Gastroesophageal sphincter (tissue), 3 donors: ENCODE measurements around the gene NRIP2.

Experiments
- CTCF ChIP-seq, 4 experiments: fragments of 200-600 bp in 2 of 4; fragments of 450-650 bp in 2 of 4; sonication (generic) in 1 of 4; IDR thresholded peaks; one replicate each; pipeline ENCODE4 v1.5.1; 2017 to 2019; ENCODE audit warnings: antibody characterized with exemption in 4 of 4, mild to moderate bottlenecking in 2 of 4, moderate library complexity in 2 of 4
- EP300 ChIP-seq: sonication (generic); formaldehyde crosslinking; IDR thresholded peaks from one replicate; pipeline ENCODE4 v1.6.1; 2017; ENCODE audit warnings: antibody characterized with exemption, mild to moderate bottlenecking
- POLR2A ChIP-seq, 2 donors: fragments of 450-650 bp; IDR thresholded peaks; one replicate each; pipeline ENCODE4 v1.6.1; 2017; ENCODE audit warnings: antibody characterized with exemption in 2 of 2, mild to moderate bottlenecking in 2 of 2, moderate library complexity in 1 of 2
- POLR2AphosphoS5 ChIP-seq: sonication (generic); formaldehyde crosslinking; IDR thresholded peaks from one replicate; pipeline ENCODE4 v1.6.1; 2017; ENCODE audit warnings: antibody characterized with exemption

- TF ChIP-seq CTCF (IDR thresholded peaks at IDR 0.05) (no peak), EP300 (no peak), POLR2A (IDR thresholded peaks at IDR 0.05) (no peak), POLR2AphosphoS5 (no peak)
Observed at GRCh38 chr12:2791089-2791488, 43.7 kb downstream of the NRIP2 start.
